Astrocyte (in vitro differentiated cells and primary cell): ENCODE measurements around the gene RGS10. TPM values are rescaled to one million over a fixed set of nuclear protein-coding genes. Genes with fewer than 3 reads are reported as not detected.
A peak's percentile ranks its signal among the peaks of the same experiment; 100 is the strongest.

Source experiments
- DNase-seq: peaks from one replicate; pipeline ENCODE4 v3.0.0-alpha.2; 2010; ENCODE audit warnings: low read depth
- FAIRE-seq: peaks from 2 replicates; lab custom pipeline; 2011; peaks lifted over from hg19 to GRCh38; lab: Jason Lieb, UNC
- H2AFZ ChIP-seq: 2 replicates; pipeline ENCODE4 v1.6.0; 2012; ENCODE audit warnings: low read depth, low read length, inconsistent platforms
- H3K27ac ChIP-seq: 2 replicates; pipeline ENCODE4 v1.5.1; 2011; ENCODE audit warnings: low read depth, low read length, inconsistent platforms
- H3K27me3 ChIP-seq: 2 replicates; pipeline ENCODE4 v1.6.0; 2011; ENCODE audit warnings: low read length, inconsistent platforms; ENCODE audit not compliant: insufficient read depth
- H3K36me3 ChIP-seq: 2 replicates; pipeline ENCODE4 v1.5.1; 2011; ENCODE audit warnings: low read length, inconsistent platforms; ENCODE audit not compliant: insufficient read depth
- H3K4me1 ChIP-seq: 2 replicates; pipeline ENCODE4 v1.5.1; 2011; ENCODE audit warnings: low read length, inconsistent platforms; ENCODE audit not compliant: insufficient read depth
- H3K4me2 ChIP-seq: 2 replicates; pipeline ENCODE4 v1.6.0; 2012; ENCODE audit warnings: low read length, inconsistent platforms
- H3K4me3 ChIP-seq: 2 replicates; pipeline ENCODE4 v1.5.1; 2011; ENCODE audit warnings: low read depth, mild to moderate bottlenecking, low read length, inconsistent platforms; ENCODE audit not compliant: insufficient read depth
- H3K79me2 ChIP-seq: 2 replicates; pipeline ENCODE4 v1.6.0; 2012; ENCODE audit warnings: mild to moderate bottlenecking, low read length, inconsistent platforms; ENCODE audit not compliant: insufficient read depth
- H3K9ac ChIP-seq: 2 replicates; pipeline ENCODE4 v1.6.0; 2012; ENCODE audit warnings: mild to moderate bottlenecking, low read length, inconsistent platforms
- H3K9me3 ChIP-seq: 2 replicates; pipeline ENCODE4 v1.5.1; 2012; ENCODE audit warnings: low read depth, mild to moderate bottlenecking, low read length, inconsistent platforms; ENCODE audit not compliant: insufficient read depth
- H4K20me1 ChIP-seq: 2 replicates; pipeline ENCODE4 v1.6.0; 2012; ENCODE audit warnings: low read length, inconsistent platforms; ENCODE audit not compliant: insufficient read depth
- H3K27ac Mint-ChIP-seq: one replicate; pipeline ENCODE4 v1.8.0; 2021; ENCODE audit warnings: mild to moderate bottlenecking, mixed read lengths; ENCODE audit not compliant: unreplicated experiment
- H3K27me3 Mint-ChIP-seq: one replicate; pipeline ENCODE4 v1.8.0; 2021; ENCODE audit warnings: low read depth, mixed read lengths; ENCODE audit not compliant: unreplicated experiment
- H3K36me3 Mint-ChIP-seq: one replicate; pipeline ENCODE4 v1.8.0; 2021; ENCODE audit warnings: low read depth, mixed read lengths; ENCODE audit not compliant: unreplicated experiment
- H3K4me1 Mint-ChIP-seq: one replicate; pipeline ENCODE4 v1.8.0; 2021; ENCODE audit warnings: low read depth, mixed read lengths; ENCODE audit not compliant: unreplicated experiment
- H3K4me3 Mint-ChIP-seq: one replicate; pipeline ENCODE4 v1.8.0; 2021; ENCODE audit warnings: mild to moderate bottlenecking, moderate library complexity, mixed read lengths; ENCODE audit not compliant: unreplicated experiment
- H3K9me3 Mint-ChIP-seq: one replicate; pipeline ENCODE4 v1.8.0; 2021; ENCODE audit warnings: mild to moderate bottlenecking, mixed read lengths; ENCODE audit not compliant: unreplicated experiment
- EZH2 ChIP-seq: IDR thresholded peaks from 2 replicates; pipeline ENCODE4 v1.6.1; 2012; ENCODE audit warnings: mild to moderate bottlenecking, low read length, inconsistent platforms; ENCODE audit not compliant: insufficient read depth
- total RNA-seq: library from RNA; stranded (reverse); gene quantifications from 2 replicates; pipeline ENCODE4 v1.2.1, GENCODE V29; 2021
- TF ChIP-seq, protein P1 (sequence below): IDR thresholded peaks from 2 replicates; pipeline ENCODE4 v1.5.1; 2011; ENCODE audit warnings: low read depth, mild to moderate bottlenecking, inconsistent platforms, low read length, moderate library complexity; ENCODE audit not compliant: insufficient read depth

Gene RGS10
- total RNA-seq, 1 donor from 2014 or later, result 40.1 TPM

GRCh38 chr10:119502209-119502608, 40.3 kb downstream of the RGS10 start:
- DNase-seq (no peak), FAIRE-seq (no peak)
- Histone ChIP-seq H4K20me1 (peaks cover 9% of the 10 kb centered on the region), H3K4me3 (no peak overlapping the region), H3K36me3 (peaks cover 8% of the 10 kb centered on the region), H3K27me3 (no peaks in the 10 kb centered on the region), H3K27ac (no peak overlapping the region), H3K4me2 (no peak overlapping the region), H3K79me2 (no peaks in the 10 kb centered on the region), H2AFZ (no peak overlapping the region), H3K9ac (no peak overlapping the region), H3K9me3 (no peaks in the 10 kb centered on the region), H3K4me1 (peaks cover 7% of the 10 kb centered on the region)
- peaks cover 13% of the 10 kb centered on the region for H3K36me3 Mint-ChIP-seq
- H3K9me3 Mint-ChIP-seq, result no peaks in the 10 kb centered on the region
- no peak for TF ChIP-seq EZH2
- TF ChIP-seq, protein P1, sequence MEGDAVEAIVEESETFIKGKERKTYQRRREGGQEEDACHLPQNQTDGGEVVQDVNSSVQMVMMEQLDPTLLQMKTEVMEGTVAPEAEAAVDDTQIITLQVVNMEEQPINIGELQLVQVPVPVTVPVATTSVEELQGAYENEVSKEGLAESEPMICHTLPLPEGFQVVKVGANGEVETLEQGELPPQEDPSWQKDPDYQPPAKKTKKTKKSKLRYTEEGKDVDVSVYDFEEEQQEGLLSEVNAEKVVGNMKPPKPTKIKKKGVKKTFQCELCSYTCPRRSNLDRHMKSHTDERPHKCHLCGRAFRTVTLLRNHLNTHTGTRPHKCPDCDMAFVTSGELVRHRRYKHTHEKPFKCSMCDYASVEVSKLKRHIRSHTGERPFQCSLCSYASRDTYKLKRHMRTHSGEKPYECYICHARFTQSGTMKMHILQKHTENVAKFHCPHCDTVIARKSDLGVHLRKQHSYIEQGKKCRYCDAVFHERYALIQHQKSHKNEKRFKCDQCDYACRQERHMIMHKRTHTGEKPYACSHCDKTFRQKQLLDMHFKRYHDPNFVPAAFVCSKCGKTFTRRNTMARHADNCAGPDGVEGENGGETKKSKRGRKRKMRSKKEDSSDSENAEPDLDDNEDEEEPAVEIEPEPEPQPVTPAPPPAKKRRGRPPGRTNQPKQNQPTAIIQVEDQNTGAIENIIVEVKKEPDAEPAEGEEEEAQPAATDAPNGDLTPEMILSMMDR, result no peak
- peaks cover 26% of the 10 kb centered on the region for H3K4me1 Mint-ChIP-seq
- H3K27me3 Mint-ChIP-seq, result peaks cover 3% of the 10 kb centered on the region
- peak overlapping the region; percentile 12 for H3K27ac Mint-ChIP-seq
- no peak overlapping the region for H3K4me3 Mint-ChIP-seq

DNA sequence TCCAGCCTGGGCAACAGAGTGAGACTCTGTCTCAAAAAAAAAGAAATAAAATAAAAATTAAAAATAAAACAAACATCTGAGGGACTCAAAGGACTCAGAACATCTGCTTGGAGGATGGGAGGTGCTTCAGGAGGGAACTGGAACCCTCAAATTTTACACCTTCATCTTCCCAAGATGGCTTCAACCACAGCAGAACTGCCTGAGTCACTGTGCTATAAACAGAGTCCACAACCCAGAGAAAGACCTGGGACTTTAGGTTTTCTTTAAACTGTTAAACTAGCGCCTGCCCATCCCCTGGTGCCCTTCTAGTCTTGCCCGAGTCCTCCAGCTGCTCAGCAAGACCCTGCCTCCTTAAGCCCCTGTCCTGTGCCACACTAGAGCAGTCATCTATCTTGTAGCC, 40.8 kb downstream of the RGS10 start:
- H3K4me3 ChIP-seq, result no peak overlapping the region
- H3K27me3 ChIP-seq, result no peaks in the 10 kb centered on the region
- Mint-ChIP-seq H3K27me3 (peaks cover 3% of the 10 kb centered on the region), H3K9me3 (no peaks in the 10 kb centered on the region), H3K4me3 (no peak overlapping the region), H3K27ac (no peak overlapping the region), H3K4me1 (peaks cover 26% of the 10 kb centered on the region), H3K36me3 (peaks cover 13% of the 10 kb centered on the region)
- H3K9ac ChIP-seq, result no peak overlapping the region
- peaks cover 9% of the 10 kb centered on the region for H4K20me1 ChIP-seq
- H3K36me3 ChIP-seq, result peaks cover 8% of the 10 kb centered on the region
- H3K79me2 ChIP-seq, result no peaks in the 10 kb centered on the region
- no peak overlapping the region for H3K27ac ChIP-seq
- H3K9me3 ChIP-seq, result no peaks in the 10 kb centered on the region
- FAIRE-seq, result no peak
- TF ChIP-seq EZH2, result no peak
- TF ChIP-seq, protein P1, result no peak
- H3K4me1 ChIP-seq, result peaks cover 7% of the 10 kb centered on the region
- no peak for DNase-seq
- no peak overlapping the region for H2AFZ ChIP-seq
- H3K4me2 ChIP-seq, result no peak overlapping the region

DNA sequence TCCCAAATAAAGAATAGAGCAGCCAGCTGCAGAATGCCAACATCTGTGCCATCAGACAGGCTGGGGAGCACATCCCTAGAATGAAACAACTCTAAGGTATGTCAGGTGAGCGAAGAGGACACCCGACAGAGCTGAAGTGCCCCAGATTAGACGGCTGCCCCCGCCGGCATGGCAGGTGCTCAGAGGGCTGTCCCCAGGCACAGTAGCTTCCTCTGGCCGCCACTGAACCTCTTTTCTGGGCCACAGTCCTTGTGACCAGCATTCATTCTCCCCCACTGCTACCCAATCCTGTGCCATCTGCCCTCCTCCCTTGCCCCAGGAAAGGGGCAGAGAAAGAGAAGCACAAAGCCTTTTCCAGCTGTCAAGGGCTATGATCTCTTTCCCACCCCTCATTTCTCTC, 41.7 kb downstream of the RGS10 start:
- TF ChIP-seq, protein P1, result no peak
- no peak for TF ChIP-seq EZH2
- peaks cover 9% of the 10 kb centered on the region for H4K20me1 ChIP-seq
- peaks cover 8% of the 10 kb centered on the region for H3K36me3 ChIP-seq
- H3K27me3 Mint-ChIP-seq, result peaks cover 3% of the 10 kb centered on the region
- peaks cover 7% of the 10 kb centered on the region for H3K4me1 ChIP-seq
- no peaks in the 10 kb centered on the region for H3K9me3 Mint-ChIP-seq
- DNase-seq (no peak), FAIRE-seq (no peak)
- H3K9me3 ChIP-seq, result no peaks in the 10 kb centered on the region
- no peak overlapping the region for H3K9ac ChIP-seq
- no peak overlapping the region for H3K4me3 Mint-ChIP-seq
- no peaks in the 10 kb centered on the region for H3K79me2 ChIP-seq
- no peak overlapping the region for H2AFZ ChIP-seq
- peaks cover 26% of the 10 kb centered on the region for H3K4me1 Mint-ChIP-seq
- no peak overlapping the region for H3K27ac Mint-ChIP-seq
- peaks cover 8% of the 10 kb centered on the region for H3K36me3 Mint-ChIP-seq
- no peak overlapping the region for H3K27ac ChIP-seq
- no peaks in the 10 kb centered on the region for H3K27me3 ChIP-seq
- no peak overlapping the region for H3K4me3 ChIP-seq
- no peak overlapping the region for H3K4me2 ChIP-seq
